Left ventricle myocardium superior (tissue), 1 donor: Measurements from ENCODE around the gene BHLHE23. TPM values are rescaled to one million over a fixed set of nuclear protein-coding genes. Genes with fewer than 3 reads are reported as not detected.

Experiments
- ATAC-seq: fragments of 200-7000 bp; cut with Tn5 transposase; one replicate; pipeline ENCODE4 v1.9.1; 2020; ENCODE audit warnings: mild to moderate bottlenecking, moderate library complexity
- DNase-seq: peaks from one replicate; pipeline ENCODE4 v3.0.0-alpha.2; 2020
- intact Hi-C: fragments of 100-400 bp; cut with micrococcal nuclease; formaldehyde crosslinking; loops from one replicate; pipeline ENCODE4 v1.11.0; 2022
- total RNA-seq: library from RNA; stranded (reverse); fragmentation: NEBNext Ultra II Directional; extraction: Animal tissue kit (Norgen Biotek cat#: 25700); gene quantifications from one replicate; pipeline ENCODE4 v1.2.1, GENCODE V29; 2021
- donor health status: DM: no; HTN: yes; CAD: no; lungs with severe emphysema.

The BHLHE23 gene
- total RNA-seq, 1 donor from 2014 or later: not detected

DNA sequence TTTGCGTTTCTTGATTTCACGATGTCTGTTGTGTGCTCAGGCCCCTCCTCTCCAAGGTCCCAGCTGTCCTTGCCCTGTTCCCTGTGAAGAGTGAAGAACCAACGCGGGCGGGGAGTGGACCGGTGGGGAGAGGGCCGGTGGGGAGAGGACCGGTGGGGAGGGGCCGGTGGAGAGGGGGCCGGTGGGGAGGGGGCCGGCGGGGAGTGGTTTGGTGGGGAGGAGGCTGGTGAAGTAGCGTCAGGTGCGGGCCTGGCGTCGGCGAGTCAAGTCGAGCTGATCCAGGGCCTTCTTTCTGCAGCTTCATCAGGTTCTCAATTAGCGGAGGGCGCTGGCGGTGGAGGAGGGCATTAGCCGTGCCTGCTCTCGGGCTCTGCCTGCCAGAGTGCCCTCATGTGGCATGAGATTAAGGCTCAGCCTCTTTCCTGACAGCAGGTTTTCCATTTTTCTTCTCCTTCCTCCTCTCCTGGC lies 21.2 kb upstream of the BHLHE23 start:
- intact Hi-C loops: no loop called here
- ATAC-seq (no peak), DNase-seq (peak; percentile 25)

DNA sequence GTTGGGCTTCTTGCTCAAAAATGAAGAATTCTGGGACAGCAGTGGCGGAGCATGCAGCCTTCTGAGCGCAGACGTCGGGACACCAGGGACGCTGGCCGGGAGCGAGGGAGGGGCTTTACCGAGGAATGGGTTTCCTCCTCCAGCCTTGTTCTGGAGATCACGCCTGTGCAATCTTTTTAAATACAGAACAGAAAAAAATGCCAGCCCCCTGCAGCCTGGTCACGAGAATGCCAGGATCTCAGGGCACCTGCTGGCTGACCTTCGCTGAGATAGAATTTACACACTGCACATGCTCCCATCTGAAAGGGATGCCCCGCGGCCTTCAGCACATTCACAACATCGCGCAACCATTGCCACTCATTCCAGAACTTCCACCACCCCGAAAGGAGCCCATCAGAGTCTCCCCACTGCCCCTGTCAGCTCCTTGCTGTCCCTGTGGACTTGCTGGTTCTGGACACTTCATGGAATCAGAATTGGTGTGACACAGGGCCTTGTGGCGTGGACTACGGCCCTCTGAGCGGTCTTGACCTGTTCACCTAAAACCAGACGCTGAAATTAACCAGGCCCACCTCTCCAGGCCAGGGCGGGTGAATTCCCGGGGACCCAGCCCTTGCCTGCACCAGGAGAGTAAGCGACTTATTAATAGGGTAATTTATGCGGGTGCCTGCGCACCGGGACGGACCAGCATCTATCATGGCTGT lies 20.6 kb upstream of the BHLHE23 start:
- ATAC-seq (no peak), DNase-seq (peak; percentile 12)
- intact Hi-C loops: no loop called here

DNA sequence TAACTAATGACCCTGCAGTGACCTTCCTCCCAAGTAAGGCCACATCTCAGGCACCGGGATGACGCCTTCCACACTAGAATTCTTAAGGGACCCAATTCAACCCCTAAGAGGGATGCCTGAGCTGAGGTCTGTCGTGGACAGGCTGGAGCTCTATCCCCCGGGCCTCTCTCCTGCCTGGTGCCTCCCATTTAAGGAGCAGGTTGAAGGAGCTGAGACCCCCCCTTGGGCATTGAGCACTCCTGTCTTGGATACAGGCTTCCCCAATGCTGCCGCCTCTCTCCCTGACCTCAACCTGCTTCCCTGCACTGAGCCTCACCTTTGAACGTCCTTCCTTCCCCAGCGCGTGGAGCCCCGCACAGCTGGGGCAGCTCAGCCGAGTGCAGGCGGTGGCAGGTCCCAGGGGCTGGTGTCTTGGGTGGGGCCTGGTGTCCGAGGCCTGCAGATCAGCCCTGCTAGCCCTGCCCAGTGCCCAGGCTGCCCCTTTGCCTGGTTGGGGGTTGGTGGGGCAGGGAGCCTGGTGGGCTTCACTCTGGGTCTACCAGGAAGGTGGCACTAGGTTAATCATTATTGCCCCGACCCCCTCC lies 19.9 kb upstream of the BHLHE23 start:
- intact Hi-C loops: no loop called here
- DNase-seq (peak; percentile 16), ATAC-seq (no peak)

DNA sequence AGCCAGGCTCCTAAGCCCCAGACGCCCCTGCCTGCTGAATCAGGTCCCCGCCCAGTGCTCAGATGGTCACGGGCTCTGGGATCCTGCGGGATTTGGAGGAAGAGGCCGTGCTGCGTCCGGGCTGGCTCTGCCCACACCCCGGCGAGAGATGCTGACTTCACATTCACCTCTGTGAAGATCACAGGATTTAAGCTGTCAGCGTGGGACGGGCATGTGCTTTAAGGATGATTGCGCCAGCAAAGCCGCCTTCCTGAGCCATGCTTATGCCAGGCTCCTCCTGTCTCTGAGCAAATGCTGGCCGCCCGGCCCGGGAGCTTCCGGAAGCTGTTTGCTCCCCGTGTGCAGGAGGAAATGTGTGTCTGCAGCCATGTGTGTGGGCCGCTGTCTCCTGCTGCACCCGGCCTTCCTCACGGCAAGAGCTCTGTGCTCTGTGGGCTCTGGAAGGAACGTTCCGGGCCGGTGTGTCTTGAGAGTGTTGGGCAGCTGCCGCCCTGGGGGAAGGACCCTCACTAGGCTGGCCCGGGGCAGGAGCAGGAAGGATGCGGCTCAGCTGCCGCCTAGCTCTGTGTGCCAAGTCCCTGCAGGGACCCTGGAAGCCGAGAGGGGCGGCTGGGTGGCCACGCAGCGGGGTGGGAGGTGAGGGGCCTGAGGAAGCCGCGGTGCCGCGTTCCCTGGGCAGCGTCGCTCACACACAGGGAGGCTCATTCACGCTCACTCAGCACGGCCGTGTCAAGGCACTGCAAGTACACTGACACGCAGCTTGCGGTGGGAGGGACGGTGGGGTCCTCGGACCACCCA lies 19.0 kb upstream of the BHLHE23 start:
- intact Hi-C loops: no loop called here
- peak; percentile 35 for DNase-seq
- ATAC-seq: no peak

DNA sequence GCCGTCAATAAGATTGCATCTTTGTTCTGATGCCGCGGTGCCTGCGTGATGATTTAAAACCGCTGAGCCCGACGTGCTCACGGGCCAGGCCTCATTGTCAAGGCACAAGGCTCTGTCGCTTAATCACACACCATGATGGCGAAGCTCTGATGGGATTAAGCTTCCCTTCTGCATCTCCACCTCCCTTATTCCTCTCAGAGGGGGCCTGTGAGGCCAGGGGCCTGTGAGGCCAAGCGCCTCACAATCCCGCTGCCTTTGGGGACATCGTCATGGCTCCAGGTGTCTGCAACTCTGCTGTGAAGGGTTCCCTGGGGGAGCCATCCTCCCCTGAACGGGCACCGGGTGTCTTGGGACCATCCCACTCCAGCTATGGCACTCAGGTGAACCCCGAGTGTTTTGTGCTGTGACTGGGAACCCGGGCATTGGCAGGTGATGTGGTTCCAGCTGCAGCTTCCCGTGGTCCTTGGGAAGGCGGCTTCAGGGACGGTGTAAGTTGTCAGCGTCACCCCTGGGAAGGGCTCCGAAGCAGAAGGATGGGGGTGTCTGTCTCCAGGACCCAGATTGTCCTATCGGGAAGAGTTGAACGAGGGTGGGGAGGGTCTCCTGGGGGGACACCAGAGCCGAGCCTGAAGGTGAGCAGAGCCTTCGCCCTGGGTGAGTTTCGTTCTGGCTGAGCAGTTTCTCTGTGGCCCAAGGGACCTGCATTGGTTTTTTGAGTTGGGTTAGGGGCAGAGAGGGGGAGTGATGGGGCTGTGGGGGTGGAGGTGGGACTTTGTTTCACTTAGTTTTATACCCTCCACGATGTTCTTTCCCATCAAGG lies 18.0 kb upstream of the BHLHE23 start:
- DNase-seq (peak; percentile 18), ATAC-seq (no peak)
- intact Hi-C loops: no loop called here

DNA sequence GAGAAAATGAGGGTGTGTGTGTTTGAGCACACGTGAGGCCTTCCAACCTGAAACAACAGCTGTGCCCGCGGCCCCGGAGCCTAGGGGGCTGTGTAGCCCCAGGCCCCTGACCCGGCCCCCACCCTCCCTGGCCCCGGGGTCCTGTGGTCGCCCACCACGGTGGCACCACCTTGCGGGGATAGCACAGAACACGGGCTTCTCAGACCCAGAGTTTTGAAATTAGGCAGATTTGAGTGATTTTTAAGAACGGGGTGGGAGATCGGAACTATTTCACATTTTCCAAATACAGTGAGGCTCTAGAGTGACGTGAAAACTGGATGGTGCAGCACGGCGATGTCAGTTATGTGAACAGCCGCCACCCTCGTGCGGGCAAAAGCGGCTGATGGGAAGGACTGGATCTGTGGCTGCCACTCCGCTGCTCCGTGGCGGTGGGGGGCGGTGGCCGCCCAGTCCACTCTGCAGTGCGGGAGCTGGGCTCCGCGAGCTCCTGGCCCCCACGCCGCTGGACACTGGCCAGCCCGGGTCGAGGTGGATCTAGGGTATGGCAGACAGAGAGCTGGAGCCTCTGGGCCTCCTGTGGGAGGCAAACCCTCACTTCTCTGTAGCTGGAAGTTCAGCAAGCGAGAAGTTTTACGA lies 17.3 kb upstream of the BHLHE23 start:
- intact Hi-C loops: no loop called here
- no peak for ATAC-seq

DNA sequence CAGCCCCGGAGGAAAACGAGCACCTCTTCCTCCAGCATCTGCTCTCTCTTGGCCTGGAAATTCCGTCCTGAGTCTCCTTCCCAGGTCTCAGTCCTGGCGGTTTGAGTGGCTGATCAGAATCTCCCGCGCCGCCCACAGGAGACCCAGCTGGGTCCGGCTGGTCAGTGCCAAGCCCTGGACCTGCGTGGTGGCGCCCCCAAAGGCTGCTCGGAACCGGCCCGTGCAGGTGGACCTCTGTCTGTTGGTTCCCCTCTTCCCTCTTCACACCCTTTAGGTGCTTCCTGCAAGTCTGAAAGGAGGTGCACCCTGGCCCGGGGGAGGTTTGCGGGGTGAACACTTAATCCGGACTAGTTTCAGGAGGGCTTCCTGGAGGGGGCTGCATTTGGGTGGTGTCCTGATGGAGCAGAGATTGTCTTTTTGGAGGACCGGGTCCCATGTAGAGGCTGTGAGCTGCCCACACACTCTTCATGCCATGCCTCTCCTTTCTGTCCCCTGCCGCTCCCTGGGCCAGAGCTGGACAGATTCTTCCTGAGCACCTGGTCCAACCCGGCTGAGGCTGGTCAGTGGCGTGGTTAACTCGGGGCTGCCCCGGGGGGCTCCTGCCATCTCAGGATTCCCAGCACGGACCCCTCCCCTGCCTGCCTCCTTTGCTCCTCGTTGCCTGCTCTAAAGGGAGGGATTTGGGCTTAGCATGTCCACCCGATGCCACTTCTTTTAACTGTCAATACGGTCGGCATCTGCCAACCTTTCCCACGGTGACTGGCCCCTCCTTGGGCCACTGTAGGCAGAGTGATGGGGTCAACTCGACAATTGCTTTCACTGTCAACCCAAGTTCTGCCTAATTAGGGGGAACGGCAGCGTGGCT lies 16.5 kb upstream of the BHLHE23 start:
- intact Hi-C loops: no loop called here
- DNase-seq: peak; percentile 24
- ATAC-seq: no peak

More for the DNA sequence above, 17.3 kb upstream of the BHLHE23 start:
- DNase-seq: peak; percentile 16

DNA sequence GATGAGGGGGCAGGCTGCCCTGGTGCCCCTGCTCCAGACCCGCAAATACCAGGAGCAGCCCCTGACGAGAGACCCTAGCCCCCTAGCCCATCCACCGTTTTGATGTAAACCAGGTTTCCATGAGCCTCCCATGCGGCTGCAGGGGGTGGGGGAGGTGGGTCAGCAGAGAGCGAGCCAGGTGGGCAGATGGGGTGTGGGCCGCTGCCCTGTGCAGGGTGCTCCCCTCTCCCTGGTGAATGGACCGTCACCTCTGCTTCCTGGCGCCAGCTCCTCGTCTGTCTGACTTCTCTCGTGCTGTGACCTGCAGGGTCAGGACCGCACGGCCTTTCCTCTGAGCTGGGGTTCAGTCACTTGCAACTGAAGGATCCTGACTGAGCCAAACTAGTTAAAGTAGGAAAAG lies 15.7 kb upstream of the BHLHE23 start:
- peak; percentile 10 for DNase-seq
- intact Hi-C loops: no loop called here
- ATAC-seq: no peak

DNA sequence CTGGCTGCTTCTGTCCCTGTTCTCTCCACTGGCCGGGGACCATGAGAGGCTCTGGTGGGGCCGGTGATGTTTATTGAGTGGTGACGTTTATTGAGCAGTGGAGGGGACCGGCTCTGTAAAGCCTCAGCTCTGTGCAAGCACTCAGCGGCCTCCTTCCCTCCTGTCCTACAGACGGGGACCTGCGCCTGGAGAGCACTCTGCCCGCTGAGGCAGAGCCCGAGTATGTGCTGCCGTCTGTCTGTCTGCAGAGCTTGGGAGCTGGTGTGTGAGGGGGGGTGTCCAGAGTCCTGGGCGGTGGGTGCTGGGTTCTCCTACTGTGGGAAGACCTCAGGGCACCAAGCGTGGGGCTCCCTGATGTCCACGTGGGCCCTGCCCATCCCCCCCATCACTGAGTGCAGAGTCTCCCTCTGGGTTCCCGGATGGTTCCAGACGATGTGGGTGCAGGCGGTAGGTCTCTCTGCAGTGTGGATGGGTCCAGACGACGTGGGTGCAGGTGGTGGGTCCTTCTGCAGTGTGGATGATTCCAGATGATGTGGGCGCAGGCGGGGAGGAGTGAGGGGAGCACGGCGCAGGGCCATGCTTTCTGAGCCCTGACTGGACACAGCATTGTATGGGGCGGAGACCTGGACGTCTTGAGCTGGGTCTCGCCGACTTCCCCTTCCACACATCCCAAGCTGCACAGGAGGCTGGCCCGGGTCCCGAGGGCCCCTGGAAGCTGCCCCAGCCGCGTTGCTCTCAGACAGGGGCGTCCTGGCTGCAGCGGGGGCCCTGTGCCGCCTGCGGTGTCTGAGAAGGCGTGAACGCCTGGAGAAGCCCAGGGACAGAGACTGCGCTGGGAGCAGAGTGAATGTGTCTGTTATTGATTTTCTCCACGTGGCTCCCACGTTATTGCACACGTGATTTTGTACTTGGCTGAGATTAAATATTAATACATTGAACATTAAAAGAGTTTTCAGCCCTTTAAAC lies 14.9 kb upstream of the BHLHE23 start:
- ATAC-seq (no peak), DNase-seq (peak; percentile 14)
- intact Hi-C loops: no loop called here

DNA sequence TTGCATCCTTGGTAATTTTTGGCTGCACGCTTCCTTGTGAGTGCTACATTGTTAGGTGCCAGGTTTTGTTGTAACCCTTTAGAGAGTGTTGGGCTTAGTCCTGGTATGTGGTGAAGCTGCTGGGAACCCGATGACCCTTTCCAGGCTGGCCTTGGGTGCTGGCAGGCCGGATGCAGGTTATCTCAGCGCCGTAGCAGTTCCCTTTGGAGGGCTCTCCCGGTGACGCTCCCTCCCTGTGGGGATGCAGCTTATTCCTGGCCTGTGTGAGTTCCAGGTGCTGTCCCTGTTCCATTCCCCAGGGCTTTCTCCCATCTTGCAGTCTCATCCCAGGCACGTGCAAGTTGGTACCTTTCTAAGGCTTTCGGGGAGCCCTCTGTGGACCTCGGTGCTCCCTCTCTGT lies 13.9 kb upstream of the BHLHE23 start:
- DNase-seq (no peak), ATAC-seq (no peak)

DNA sequence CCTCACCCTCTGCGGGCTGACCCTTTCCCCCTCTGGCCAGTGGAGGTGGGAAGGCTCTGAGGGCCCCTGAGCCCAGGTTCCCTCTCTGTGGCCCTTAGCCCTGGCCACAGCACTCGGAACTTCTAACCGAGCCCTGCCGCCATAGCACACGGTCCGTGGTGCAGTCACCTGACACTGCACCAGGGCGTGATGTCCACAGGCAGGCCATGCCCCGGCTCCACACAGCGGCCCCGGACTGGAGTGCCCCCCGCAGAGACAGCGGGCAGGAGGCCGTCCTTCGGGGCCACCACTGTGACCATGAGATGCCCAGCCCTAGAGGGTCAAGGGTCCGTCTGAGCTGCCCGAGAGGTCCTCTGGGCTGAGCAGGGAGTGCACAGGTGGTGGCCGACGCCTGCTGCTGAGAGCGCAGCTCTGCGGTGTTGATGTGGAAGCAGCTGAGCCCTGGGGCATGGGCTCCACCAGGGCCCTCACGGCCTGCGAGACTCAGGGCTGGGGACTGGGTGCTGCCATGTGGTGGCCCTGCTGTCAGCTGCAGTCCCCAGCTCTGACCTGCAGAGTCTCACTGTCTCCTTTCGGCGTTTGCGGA lies 11.2 kb upstream of the BHLHE23 start:
- ATAC-seq (no peak), DNase-seq (peak; percentile 15)
- intact Hi-C loops: no loop called here

More for the DNA sequence above, 13.9 kb upstream of the BHLHE23 start:
- intact Hi-C loops: no loop called here

DNA sequence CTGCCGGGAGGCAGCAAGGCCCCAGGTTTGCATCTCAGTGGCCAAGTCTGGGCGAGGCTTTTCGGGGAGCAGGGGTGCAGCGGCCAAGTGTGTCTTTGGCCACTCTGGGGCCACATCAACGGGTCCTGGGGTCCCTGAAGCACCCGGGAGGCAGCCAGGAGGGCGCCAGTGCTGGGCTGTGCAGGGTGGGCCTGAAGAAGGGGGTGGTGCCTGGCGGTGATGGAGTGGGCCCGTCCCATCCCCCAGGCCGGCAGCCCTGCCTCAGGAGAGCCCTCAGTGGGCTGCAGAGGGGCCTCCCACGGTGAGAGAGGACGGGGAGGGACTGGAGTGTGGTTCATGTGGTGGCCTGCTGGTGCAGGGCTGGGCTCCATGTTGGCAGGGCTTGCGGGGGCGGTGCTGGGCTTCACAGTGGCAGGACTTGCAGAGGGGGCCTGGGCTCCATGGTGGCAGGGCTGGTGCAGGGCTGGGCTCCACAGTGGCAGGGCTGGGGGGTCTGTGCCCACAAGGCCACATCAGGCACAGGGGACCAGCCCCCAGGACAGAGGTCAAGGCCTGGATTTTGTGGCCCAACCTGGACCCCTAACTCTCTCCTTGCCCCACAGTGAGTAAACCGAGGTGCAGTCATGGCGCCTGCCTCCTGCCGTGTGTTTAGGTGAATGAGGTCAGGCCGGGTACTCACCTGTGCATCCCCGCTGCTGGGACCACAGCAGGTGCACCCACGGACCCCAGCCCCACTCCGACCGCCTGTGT lies 10.5 kb upstream of the BHLHE23 start:
- ATAC-seq: no peak
- intact Hi-C loops: no loop called here
- DNase-seq: peak; percentile 15

DNA sequence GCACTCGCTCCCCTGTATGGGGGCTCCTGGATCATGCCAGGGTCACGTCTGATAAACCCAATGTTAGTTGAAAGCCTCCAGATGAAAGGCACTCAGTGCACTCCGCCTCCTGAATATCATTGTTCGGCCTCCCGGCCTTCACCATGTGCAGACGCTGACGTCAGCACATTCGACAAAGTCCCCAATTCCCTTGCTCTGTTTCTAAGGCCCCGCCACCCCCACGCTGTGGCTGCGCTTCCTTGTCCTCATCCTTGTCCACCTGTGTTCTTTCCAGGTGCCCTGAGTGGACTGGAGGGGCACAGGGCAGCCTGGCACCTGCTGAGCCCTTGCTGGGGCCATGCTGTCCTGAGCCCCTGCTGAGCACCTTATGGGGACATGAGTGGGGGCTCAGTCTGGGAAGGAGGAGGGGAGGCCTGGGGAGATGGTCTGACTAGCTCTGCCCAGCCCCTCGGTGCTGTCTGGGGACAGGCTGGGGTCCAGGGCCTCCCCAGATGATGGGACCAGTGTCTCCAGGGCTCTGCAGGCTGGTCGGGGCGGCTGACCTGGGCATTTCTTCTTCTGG lies 9.8 kb upstream of the BHLHE23 start:
- no peak for ATAC-seq
- intact Hi-C loops: no loop called here
- no peak for DNase-seq

DNA sequence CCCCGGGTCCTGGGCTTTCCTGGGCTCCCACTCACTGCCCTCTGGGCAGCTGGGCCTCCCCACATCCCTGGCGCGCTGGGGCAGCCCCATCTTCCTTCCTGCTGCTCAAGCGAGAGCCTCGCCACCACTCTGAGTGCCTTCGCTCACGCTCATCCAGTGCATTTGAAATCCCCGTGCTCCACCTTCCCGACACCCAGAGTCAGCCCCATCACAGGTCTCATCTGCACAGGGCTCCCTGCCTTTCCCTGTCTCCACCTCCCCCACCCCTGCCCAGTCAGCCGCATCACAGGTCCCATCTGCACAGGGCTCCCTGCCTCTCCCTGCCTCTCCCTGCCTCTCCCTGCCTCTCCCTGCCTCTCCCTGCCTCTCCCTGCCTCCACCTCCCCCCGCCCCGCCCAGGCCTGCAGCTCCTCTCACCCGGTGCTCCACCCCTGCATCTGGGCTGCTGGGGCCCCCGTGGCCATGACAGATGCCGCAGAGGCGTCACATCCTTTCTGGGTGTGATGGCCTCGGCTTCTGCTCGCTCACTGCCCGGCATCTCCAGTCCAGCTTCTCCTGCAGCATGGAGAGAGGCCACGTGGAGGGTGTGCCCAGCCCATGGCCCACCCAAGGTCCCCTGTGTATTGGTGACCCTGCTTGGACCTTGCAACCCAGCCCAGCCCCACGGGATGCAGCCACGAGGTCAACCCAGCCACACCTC lies 9.0 kb upstream of the BHLHE23 start:
- DNase-seq (peak; percentile 15), ATAC-seq (no peak)
- intact Hi-C loops: no loop called here

DNA sequence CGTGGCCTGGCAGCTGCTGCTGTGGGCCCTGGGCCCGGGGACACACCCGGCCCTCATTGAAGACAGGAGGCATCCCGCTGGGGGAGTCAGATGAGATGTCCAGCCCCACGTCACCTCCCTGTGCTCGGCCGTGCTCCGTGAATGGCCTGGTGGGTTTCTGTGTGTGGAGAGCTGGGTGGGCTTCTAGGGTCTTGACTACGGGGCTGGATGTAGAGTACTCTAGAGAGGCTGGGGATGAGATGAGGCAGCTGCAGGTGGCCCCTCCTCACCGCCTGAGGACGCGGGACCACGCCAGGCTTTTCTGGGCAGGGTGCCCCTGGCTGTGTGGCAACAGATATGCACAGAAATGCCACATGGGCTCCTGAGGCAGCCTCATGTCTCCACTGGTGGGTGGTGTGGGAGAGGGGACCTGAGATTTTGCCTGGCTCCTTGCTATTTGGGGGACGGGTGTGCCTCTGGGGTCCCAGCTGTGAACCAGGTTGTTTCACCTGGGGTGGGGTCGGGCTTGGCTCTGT lies 8.4 kb upstream of the BHLHE23 start:
- DNase-seq: no peak
- intact Hi-C loops: no loop called here
- no peak for ATAC-seq
